HCT116 (cell line): ENCODE measurements around the gene TMEM109.

Source experiments
- CBX3 ChIP-seq: IDR thresholded peaks from 2 replicates; pipeline ENCODE4 v1.6.1; 2012; ENCODE audit warnings: low read depth
- EGR1 ChIP-seq: IDR thresholded peaks from 2 replicates; pipeline ENCODE4 v1.6.1; 2012; ENCODE audit warnings: low read depth
- ELF1 ChIP-seq: IDR thresholded peaks from 2 replicates; pipeline ENCODE4 v1.6.1; 2012; ENCODE audit warnings: low read depth, borderline replicate concordance
- EZH2 ChIP-seq: fragments of 200-600 bp; sonication (generic); IDR thresholded peaks from 2 replicates; pipeline ENCODE4 v1.6.1; 2017; ENCODE audit warnings: antibody characterized with exemption, mixed run types
- EZH2phosphoT487 ChIP-seq: fragments of 200-600 bp; IDR thresholded peaks from 2 replicates; pipeline ENCODE4 v1.6.1; 2018; ENCODE audit warnings: antibody characterized with exemption, borderline replicate concordance
- FOSL1 ChIP-seq: IDR thresholded peaks from 2 replicates; pipeline ENCODE4 v1.6.1; 2012; ENCODE audit warnings: low read depth
- JUND ChIP-seq: IDR thresholded peaks from 2 replicates; pipeline ENCODE4 v1.6.1; 2012
- POLR2A ChIP-seq: IDR thresholded peaks from 2 replicates; pipeline ENCODE4 v1.7.0; 2011; ENCODE audit warnings: borderline replicate concordance; ENCODE audit not compliant: insufficient read depth, insufficient read length; ENCODE audit errors: extremely low read depth
- POLR2AphosphoS5 ChIP-seq: IDR thresholded peaks from 2 replicates; pipeline ENCODE4 v1.6.1; 2011; ENCODE audit warnings: mild to moderate bottlenecking, low read depth, low read length, moderate library complexity
- RAD21 ChIP-seq: IDR thresholded peaks from 2 replicates; pipeline ENCODE4 v1.6.1; 2012; ENCODE audit warnings: low read depth, mild to moderate bottlenecking
- SIN3A ChIP-seq: IDR thresholded peaks from 2 replicates; pipeline ENCODE4 v1.6.1; 2012; ENCODE audit warnings: low read depth
- ZNF274 ChIP-seq: fragments of 200-500 bp; sonication (Bioruptor generic); IDR thresholded peaks from 2 replicates; pipeline ENCODE4 v1.6.1; 2014; ENCODE audit warnings: mild to moderate bottlenecking, low read depth, low read length, inconsistent platforms
- TF ChIP-seq, protein P1 (sequence below): IDR thresholded peaks from 2 replicates; pipeline ENCODE4 v1.6.1; 2012
- TF ChIP-seq, protein P2 (sequence below), 3 experiments: fragments of 200-600 bp in 1 of 3; sonication (generic) in 1 of 3; IDR thresholded peaks in 2 of 3; conservative IDR thresholded peaks in 1 of 3; 2 replicates each; pipeline ENCODE4 v1.5.1; 2012 to 2017; ENCODE audit warnings: low read depth in 2 of 3, low read length in 2 of 3, antibody characterized with exemption in 1 of 3, borderline replicate concordance in 1 of 3, control low read depth in 1 of 3, mild to moderate bottlenecking in 1 of 3, mixed read lengths in 1 of 3, mixed run types in 1 of 3, moderate library complexity in 1 of 3; ENCODE audit not compliant: insufficient read depth in 1 of 3

DNA sequence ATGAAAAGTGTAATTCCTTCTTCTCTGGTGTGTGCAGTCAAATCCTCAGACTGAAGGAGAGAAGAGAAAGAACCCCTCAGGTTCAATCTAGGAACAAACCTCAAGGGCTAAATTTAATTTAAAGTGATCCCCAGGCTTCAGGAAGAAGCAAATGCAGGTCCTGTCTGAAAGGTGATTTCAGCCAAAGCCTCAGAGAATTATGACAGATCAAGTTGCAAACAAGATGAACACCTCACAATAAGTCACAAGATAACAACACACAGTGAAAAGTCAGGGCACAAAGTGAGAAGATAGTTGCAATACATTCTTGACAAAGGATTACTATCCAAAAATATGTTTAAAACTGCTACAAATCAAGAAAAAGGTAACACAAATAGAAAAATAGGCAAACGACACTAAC lies 34.9 kb upstream of the TMEM109 start:
- TF ChIP-seq ELF1 (no peak), EGR1 (no peak), RAD21 (no peak), JUND (no peak), EZH2 (no peak), CBX3 (no peak), POLR2A (no peak), EZH2phosphoT487 (no peak), SIN3A (no peak), ZNF274 (no peak), POLR2AphosphoS5 (no peak), FOSL1 (no peak)
- TF ChIP-seq, protein P1, sequence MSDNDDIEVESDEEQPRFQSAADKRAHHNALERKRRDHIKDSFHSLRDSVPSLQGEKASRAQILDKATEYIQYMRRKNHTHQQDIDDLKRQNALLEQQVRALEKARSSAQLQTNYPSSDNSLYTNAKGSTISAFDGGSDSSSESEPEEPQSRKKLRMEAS, result no peak
- TF ChIP-seq, protein P2, sequence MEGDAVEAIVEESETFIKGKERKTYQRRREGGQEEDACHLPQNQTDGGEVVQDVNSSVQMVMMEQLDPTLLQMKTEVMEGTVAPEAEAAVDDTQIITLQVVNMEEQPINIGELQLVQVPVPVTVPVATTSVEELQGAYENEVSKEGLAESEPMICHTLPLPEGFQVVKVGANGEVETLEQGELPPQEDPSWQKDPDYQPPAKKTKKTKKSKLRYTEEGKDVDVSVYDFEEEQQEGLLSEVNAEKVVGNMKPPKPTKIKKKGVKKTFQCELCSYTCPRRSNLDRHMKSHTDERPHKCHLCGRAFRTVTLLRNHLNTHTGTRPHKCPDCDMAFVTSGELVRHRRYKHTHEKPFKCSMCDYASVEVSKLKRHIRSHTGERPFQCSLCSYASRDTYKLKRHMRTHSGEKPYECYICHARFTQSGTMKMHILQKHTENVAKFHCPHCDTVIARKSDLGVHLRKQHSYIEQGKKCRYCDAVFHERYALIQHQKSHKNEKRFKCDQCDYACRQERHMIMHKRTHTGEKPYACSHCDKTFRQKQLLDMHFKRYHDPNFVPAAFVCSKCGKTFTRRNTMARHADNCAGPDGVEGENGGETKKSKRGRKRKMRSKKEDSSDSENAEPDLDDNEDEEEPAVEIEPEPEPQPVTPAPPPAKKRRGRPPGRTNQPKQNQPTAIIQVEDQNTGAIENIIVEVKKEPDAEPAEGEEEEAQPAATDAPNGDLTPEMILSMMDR (IDR thresholded peaks at IDR 0.05 in 2 of 3, conservative IDR thresholded peaks at IDR 0.05 in 1 of 3; ENCODE audit: borderline replicate concordance in 1 of 3, insufficient read depth in 1 of 3, low read depth in 2 of 3, low read length in 2 of 3), result no peak
